Left renal pelvis (tissue), 4 donors: ENCODE measurements around the gene TSPO. TPM values are rescaled to one million over a fixed set of nuclear protein-coding genes. Genes with fewer than 3 reads are reported as not detected.
"Not testable (repeated sequence)": the region's sequence is repeated elsewhere in the genome, so short reads cannot be mapped to it uniquely, and the experiment has no call there.

Experiments used
- DNase-seq, 4 donors: peaks; one replicate each; pipeline ENCODE4 v3.0.0-alpha.2; 2013; ENCODE audit warnings: low read depth in 4 of 4, low spot score in 3 of 4
- polyA plus RNA-seq, 4 donors: library from polyadenylated mRNA; unstranded; fragments of 120-200 nt; gene quantifications; one replicate each; pipeline ENCODE4 v1.2.1, GENCODE V29; 2013; ENCODE audit not compliant: insufficient read length in 4 of 4

Gene TSPO
- polyA plus RNA-seq = 10 to 100 TPM; 18.4 to 36.3 (median 22.1) TPM

DNA sequence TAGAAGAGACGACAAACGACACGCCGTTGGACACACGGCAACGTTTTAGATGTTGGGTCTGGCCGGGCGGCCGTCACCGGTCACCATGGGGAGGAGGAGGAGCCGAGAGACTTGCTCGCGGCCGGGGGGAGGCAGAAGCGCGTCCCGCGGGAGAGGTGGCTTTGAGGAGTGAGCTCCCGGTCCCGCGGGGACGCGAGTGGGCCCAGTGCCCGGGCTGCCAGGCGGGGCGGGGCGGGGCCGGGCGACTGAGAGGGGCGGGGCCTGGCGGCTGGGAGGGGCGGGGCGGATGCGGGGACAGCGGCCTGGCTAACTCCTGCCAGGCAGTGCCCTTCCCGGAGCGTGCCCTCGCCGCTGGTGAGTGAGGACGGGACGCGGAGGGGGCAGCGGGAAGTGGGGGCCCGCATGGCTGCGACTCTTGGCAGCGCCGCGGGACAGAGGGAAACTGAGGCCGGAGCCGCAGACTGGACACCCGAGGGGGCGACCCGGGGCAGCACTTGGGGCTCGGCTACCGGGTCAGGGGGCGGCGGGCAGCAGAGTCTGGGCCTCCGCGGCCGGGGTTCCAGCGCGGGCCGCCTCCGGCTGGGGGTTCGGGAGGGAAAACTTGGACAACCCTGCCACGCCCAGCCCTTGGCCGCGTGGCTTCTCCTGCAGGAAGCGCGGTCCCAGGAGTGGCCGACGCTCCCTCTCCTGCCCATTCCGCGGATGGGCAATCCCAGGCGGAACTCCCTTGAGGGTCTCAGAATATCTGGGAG, at the start of gene TSPO:
TSS of gene TSPO (plus strand) at position 309 of the 752 bp plus-strand sequence. CDS start 7,680 bp downstream, outside the sequence.
- DNase-seq = no peak

DNA sequence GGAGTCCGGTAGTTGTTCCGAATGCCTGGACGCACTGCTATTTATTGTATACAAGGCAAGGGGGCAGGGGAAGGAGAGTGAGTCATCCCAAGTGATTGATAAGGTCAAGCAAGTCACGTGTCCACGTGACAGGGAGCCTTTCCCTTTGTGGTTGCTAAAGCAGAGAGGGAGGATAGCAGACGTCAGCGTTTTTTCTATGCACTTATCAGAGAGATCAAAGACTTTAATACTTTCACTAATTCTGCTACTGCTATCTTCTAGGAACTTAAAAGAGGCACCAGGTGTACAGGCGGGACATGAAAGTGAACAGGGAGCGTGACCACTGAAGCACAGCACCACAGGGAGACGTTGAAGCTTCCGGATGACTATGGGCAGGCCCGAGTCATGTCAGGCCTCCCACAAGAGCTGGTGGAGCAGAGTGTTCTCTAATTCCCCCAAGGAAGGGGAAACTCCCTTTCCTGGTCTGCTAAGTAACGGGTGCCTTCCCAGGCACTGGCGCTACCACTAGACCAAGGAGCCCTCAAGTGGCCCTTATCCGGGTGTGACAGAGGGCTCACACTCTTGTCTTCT, 47.2 kb upstream of the TSPO start:
- DNase-seq = not testable (repeated sequence)

DNA sequence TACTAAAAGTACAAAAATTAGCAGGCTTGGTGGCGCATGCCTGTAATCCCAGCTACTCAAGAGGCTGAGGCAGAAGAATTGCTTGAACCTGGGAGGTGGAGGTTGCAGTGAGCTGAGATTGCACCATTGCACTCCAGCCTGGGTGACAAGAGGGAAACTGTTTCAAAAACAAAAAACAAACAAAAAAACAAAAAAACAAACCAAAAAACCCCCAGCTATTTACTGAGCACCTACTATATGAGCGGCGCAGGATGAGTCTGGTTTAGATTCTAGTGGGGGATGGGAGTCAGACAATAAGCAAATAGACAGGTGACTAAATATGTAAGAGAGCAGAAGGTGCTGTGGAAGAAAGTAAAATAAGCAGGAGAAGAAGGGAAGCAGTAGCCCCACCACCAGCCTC, 46.4 kb upstream of the TSPO start:
- DNase-seq = not testable (repeated sequence)

DNA sequence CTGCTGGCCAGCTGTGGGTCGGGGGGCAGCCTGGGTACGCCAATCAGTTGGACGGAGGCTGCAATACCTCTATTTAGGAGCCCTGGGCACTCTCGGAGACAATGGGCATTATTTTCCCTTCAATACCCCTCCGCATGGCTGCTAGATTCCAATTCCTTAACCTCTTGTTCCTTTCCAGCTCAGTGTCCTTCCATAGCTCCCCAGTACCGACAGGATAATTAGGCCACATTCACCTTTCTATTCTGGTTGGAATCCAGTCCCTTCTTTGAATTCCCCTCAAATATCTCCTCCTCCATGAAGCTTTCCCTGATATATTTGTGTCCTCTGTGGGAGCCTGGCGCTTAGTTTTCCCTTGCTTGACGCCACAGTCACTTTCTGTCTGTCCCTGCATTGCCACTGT, 45.1 kb upstream of the TSPO start:
- DNase-seq = no peak

DNA sequence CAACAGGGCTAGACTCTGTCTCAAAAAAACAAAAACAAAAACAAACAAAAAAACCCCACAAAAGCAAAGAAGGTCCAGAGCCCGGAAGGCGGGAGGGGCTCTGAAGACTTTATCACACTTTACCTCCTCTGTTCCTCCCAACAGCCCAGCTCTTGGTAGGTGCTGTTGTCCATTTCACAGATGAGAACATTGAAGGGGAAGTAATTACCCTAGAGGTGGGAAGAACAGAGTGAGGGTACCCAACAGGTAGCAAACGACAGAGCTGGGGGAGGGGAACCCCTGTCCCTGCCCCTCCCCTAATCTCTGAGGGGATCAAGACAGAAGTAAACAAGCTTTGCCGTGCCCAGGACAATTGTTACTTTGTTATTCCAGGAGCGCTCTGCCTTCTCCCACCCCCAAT, 41.8 kb upstream of the TSPO start:
- no peak for DNase-seq

DNA sequence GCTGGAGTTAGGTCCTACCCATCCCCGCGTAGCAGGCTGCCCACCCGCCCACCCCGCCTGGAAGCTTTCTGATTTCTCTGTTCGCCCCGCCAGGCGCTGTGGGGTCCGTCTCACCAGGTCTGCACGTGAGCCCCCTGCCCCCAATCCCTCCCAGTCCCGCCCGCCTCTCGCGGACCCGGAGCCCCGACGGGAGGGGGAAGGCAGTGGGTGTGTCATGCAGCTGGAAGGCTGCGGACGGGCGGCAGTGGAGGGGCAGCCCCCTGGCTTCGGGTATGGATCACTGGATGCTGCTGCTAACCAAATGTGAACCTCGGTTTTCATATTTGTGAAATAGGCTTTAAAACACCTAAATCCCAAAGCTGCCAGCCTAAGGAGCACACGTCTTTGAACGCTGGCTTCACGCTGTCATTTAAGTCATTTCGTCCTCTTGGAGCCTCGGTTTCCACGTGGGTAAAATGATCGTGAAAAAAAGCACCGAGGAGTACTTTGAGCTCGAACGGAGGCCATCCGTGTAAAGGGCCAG, 41.4 kb upstream of the TSPO start:
- DNase-seq = no peak

DNA sequence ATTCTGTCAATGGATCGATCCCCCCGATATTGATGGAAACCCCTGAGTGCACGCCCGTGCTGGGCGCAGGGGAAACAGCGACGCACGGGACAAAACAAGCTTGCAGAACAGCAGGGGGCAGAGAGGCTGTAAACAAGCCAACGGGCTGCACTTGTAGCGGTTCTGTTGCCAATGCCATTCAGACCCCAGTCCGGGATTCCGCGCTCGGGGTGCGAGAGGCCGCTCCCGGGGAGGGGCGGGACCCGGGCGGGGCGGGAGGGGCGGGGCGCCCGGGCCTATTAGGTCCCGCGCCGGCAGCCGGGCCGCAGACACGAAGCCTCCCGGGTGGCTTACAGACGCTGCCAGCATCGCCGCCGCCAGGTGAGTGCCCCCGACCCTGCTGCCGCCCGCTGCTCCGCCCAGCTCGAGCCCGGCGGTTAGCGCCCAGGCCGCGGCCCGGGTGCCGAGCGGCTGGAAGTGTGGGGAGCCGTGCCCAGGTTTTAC, 40.9 kb upstream of the TSPO start, which contains the start of gene BIK:
TSS of gene BIK (plus strand) at position 307 of the 483 bp plus-strand sequence. CDS start 13,273 bp downstream, outside the sequence.
- no peak for DNase-seq

DNA sequence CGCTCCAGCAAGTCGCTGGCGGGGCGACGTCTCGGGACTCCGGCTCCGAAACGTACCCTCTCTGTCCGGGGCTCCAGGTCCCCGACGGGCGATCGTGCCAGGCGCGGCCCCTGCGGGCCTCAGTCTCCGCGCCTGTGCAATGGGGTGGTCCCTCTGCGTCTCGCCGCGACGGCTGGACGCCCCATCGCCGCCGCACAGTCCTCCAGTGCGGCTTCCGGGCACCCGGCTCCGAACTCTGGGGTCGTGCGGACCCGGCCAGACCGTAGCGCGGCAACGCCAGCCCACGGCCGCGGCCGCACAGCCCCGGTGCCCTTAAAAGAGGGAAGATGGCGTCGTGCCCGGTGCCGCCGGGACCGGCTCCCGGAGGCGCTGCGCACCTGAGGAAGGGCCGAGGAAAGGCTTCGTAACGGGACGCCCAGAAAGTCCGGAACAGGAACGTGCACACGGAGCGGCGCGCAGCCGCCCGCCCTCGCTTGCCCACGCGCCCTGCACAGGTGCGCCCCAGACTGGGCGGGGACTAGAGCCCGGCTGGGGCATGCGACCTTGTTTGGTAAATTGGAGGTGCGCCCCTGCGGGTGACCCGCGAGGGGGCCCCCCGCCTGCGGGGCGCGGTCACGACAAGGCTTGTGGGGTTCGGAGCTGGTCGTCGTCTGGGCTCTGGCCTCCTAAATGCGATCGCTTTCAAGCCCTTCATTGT, 40.3 kb upstream of the TSPO start:
- no peak for DNase-seq

DNA sequence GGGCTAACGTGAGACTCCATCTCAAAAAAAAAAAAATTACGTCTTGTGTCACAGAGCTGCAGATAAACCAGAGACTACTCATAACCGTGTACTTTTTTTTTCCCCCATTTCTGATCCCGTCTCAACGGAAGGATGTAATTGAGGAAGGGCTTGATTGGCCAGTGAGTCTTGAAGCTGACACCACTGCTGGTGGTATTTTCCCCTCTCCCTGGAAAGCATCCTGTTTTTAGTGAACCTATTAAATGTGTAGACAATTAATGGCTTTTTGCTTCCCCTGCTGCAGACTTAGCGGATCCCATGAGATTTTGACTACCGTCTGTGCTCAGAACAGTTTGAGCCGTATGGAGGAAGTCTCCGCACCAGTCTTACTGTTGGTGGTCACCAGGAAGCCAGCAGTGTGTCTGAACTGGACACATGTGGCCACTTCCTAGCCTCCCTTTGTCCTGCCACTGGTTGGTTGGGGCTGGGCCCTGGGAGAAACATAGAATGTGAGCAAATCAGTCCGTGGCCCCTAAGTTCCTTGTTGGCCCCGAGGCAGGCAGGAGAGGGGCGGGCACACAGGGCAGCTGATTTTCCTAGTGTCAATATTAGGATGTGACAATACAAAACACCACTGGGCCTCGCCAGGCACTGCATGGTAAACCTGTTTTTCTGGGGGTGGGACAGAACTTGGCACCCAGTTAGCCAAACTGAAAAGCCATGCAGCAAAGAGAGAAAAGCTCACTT, 37.7 kb upstream of the TSPO start:
- DNase-seq = no peak

DNA sequence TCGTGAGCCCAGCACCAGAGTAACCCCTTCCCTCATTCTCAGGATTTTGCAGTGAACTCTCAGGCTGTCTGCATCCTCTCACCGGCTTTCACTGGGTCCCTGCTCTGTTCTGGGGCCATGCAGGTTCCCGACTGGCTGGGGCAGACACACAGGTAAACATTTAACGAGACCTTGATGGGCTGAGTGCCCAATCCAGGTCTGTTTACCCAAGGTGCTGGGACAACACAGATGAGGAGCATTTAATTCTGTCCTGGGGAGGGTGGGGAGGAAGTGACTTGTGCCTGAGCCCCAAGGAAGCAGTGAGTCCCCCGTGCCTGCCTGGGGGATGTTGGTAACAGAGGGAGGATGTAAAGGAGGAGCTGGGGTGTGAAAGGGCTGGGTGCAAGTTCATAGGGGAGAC, 36.4 kb upstream of the TSPO start:
- no peak for DNase-seq

DNA sequence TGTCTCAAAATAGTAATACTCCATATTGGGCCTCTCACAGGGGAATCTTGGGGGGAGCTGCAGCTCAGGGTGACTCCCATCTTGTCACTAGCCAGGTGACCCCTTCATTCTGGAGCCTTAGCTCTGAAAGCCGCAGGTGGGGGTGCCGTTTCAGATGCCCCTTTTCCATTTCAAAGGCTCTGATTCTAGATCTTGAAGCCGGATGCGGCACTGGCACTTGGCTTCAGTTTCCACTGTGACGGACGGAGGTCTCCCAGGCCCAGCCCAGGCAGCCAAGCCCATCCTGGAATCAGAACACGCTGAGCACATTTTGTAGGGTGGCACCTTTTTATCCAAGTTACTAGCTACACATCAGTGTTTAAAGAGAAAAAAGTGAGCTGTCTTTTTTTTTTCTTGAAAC, 34.4 kb upstream of the TSPO start:
- DNase-seq = no peak

DNA sequence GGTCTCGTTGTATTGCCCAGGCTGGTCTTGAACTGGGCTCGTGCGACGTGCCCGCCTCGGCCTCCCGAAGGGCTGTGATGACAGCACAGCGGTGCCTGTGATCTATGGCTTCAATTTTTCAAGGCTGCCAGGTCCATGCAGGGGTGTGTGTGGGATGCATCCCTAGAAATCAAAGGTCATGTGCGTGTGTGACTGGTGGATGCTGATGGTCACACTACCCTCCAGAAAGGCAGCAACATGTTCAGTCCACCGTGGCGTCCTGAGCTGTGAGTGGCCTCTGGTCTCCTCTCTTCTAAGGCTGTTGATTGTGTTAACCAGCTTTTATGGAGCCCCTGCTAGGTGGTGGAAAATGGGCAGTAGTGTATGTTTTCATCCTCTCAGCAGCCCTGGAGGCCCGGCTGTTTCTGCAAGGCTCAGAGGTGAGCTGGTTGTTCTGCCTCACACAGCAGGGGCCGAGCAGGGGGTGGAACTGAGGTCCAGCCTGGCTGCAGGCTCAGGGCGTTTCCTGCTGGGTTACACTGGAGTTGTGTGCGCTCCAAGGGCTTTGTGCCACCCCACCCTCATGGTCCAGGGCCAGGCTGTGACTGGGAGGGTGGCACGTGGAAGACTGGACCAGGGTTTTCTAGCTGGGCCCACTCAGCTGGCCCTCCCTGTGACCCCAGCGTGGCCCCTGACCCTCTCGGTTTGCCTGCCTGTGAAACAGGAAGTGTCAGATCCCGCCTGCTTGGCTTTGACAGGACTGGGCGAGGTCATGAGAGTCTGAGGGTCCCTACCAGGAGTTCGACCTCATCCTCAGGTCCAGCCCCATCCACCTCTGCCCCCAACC, 33.1 kb upstream of the TSPO start:
- no peak for DNase-seq

DNA sequence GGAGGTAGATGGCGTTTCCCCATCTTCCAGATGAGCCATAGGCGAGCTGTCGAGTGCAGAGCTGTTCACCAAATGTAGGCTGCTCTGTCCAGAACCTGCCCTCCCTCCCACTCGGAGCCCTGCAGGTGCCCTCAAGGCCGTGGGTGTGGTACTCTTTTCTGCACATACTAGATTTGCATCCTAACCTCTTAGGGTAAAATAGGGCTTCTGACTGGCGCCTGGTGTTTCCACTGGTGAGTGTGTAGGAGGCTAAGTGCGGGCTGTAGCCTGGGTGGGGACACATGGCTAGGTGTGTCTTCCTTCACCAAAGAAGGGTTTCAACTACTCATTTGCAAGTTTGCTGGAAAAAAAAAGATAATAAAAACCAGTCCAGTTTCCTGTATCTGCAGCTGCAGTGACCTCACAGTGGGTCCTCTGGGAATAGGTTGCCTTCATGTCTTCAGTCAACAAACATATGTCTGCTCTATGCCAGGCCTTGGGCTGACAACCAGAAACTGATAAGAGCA, 32.4 kb upstream of the TSPO start:
- DNase-seq = no peak

DNA sequence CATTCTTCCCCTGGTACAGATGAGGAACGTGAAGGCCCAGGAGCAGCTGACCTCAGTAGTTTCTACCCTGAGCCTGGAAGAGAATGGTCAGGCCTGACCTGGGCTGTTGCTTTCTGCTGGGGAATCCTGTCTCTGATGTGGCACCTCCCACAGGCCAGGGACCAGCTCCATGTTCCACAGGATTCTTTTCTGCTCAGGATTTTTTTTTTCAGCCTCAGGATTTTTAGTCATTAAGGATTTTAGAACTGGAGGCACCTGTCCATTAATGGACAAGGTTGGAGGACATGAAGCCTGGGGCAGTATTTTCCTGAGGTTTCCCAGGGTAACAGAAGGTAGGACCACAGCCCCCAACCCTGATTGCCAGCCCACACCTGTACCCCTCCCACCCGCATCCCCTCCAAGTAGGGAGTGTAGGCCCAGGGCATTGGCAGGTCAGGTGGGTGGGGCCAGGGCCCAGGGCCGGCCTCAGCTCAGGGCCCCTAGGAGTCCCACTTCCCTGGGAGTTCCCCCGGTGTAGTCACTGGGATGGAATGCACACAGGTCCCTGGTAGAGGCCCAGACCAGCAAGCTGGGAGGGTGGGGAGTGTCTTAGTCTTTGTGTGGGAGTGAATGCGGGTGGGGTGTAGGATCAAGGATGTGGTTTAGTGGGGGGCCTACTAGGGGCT, 24.7 kb upstream of the TSPO start:
- DNase-seq = no peak

DNA sequence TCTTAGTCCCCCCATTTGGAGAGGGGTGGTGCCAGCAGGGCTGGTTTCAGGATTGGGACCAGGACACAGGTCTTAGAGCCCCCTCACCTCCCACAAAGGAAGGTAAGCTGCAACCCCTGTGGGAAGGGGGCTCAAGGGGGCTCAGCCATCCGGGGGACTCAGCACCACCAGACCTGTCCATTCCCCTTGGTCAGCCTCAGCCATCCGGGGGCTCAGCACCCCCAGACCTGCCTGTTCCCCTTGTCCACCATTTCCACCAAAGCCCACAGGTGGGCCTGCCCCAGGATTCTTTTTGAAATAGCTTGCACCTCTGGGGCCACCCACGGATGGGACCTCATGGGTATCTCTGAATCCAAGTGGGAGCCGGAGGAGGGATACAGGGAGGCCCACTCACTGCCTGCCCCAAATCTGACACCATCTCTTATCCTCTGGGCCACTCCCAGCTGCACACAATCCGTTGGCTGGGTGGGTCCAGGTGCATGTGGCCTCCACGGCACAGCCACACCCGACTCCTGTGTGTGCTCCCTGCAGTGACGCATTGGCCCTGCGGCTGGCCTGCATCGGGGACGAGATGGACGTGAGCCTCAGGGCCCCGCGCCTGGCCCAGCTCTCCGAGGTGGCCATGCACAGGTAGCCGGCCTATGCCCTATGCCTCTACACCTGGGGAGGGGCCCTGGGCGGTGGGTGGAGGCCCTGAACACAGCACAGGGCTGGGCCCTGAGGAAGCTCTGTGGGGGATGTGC, 24.0 kb upstream of the TSPO start:
- no peak for DNase-seq

DNA sequence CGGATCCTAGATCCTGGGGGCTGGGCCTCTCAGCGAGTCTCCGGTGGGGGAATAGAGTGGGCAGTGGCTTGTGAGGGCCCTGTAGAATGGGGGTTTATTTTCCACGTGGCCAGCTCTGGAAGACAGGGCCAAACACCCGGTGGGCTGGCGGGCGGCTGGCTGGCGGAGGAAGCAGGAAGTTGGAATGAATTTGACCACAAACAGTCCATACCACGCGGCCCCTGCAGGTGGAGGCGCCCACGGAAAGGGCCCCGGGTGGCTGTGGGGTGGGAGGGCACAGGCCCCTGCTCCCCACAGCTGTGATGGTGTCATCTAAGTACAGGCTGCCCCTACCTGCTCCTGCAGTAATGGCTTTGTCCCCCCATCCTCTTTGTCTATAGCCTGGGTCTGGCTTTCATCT, 23.2 kb upstream of the TSPO start:
- DNase-seq = no peak

DNA sequence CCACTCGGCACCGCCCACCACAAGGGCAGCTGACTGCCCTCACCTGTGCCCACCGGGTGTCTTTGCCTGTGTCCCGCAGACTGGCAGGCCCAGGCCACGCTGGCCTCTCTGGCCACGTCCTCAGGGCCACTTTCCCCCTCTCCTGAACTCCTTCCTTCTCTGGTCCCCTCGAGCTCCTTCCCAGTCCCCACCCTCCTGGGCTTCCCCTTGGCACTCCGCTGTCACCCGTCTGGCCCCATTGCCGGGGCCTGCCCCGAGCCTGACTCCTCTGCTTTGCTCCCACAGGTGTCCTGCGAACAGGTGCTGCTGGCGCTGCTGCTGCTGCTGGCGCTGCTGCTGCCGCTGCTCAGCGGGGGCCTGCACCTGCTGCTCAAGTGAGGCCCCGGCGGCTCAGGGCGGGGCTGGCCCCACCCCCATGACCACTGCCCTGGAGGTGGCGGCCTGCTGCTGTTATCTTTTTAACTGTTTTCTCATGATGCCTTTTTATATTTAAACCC, 22.4 kb upstream of the TSPO start:
- DNase-seq = no peak
